ENCODE results near the gene SDR42E1. TPM values are rescaled to one million over a fixed set of nuclear protein-coding genes. Genes with fewer than 3 reads are reported as not detected.

Gene SDR42E1
- total RNA-seq, 1 experiment from 2014 or later = 0.33 TPM

- CTCF ChIA-PET = no interaction called here
- no peaks in the 10 kb centered on the region for H3K36me3 ChIP-seq (ENCODE audit: control insufficient read depth, insufficient read depth, low read length)
- TF ChIP-seq TCF7L2 (IDR thresholded peaks at IDR 0.05; ENCODE audit: low read depth, low read length) (no peak), REST (IDR thresholded peaks at IDR 0.05; ENCODE audit: insufficient read depth in 1 of 2, low read depth in 2 of 2, low read length in 1 of 2) (no peak), SIN3A (IDR thresholded peaks at IDR 0.05; ENCODE audit: borderline replicate concordance, insufficient read depth, low read depth, low read length) (no peak), POLR2AphosphoS5 (IDR thresholded peaks at IDR 0.05; ENCODE audit: low read depth, low read length) (no peak)
- no peaks in the 10 kb centered on the region for H3K4me1 ChIP-seq (ENCODE audit: control insufficient read depth, insufficient read depth, low read length)
- BruUV-seq (replicated peaks) = no TSS peak
- no peaks in the 10 kb centered on the region for H3K9me3 ChIP-seq (ENCODE audit: control insufficient read depth, insufficient read depth, low read depth, low read length)
- in situ Hi-C loops (cut with HindIII; ENCODE audit: low pct_unique_long_range_greater_than_20kb, low sequenced_read_pairs) (no loop called here), intact Hi-C loops (cut with micrococcal nuclease; ENCODE audit: unreplicated experiment) (no loop called here)
- H3K27ac ChIP-seq (ENCODE audit: low read length) = no peak overlapping the region
- ATAC-seq = no peak
- H3K4me3 ChIP-seq (ENCODE audit: low read depth in 2 of 2, low read length in 2 of 2) = no peak overlapping the region
- no peak for DNase-seq (ENCODE audit: low read depth, low spot score)
- POLR2A ChIA-PET = no interaction called here
- H3K27me3 ChIP-seq (ENCODE audit: control insufficient read depth, insufficient read depth, low read length) = peaks cover 2% of the 10 kb centered on the region
These were observed 40.4 kb upstream of the SDR42E1 start for GRCh38 chr16:82051656-82052055.

GRCh38 chr16:82050909-82051357 is 39.7 kb upstream of the SDR42E1 start:
- ChIA-PET POLR2A (no interaction called here), CTCF (no interaction called here)
- no peak overlapping the region for H3K27ac ChIP-seq (ENCODE audit: low read length)
- in situ Hi-C loops (cut with HindIII; ENCODE audit: low pct_unique_long_range_greater_than_20kb, low sequenced_read_pairs) (no loop called here), intact Hi-C loops (cut with micrococcal nuclease; ENCODE audit: unreplicated experiment) (no loop called here)
- BruUV-seq (replicated peaks) = no TSS peak
- H3K27me3 ChIP-seq (ENCODE audit: control insufficient read depth, insufficient read depth, low read length) = peaks cover 2% of the 10 kb centered on the region
- no peaks in the 10 kb centered on the region for H3K4me1 ChIP-seq (ENCODE audit: control insufficient read depth, insufficient read depth, low read length)
- DNase-seq (ENCODE audit: low read depth, low spot score) (no peak), ATAC-seq (no peak)
- no peak for TF ChIP-seq TCF7L2 (IDR thresholded peaks at IDR 0.05; ENCODE audit: low read depth, low read length)
- no peak for TF ChIP-seq SIN3A (IDR thresholded peaks at IDR 0.05; ENCODE audit: borderline replicate concordance, insufficient read depth, low read depth, low read length)
- TF ChIP-seq REST (IDR thresholded peaks at IDR 0.05; ENCODE audit: insufficient read depth in 1 of 2, low read depth in 2 of 2, low read length in 1 of 2) = no peak
- TF ChIP-seq POLR2AphosphoS5 (IDR thresholded peaks at IDR 0.05; ENCODE audit: low read depth, low read length) = no peak
- no peak for TF ChIP-seq CTCF (IDR thresholded peaks at IDR 0.05)
- H3K9me3 ChIP-seq (ENCODE audit: control insufficient read depth, insufficient read depth, low read depth, low read length) = no peaks in the 10 kb centered on the region
- H3K36me3 ChIP-seq (ENCODE audit: control insufficient read depth, insufficient read depth, low read length) = no peaks in the 10 kb centered on the region
- no peak overlapping the region for H3K4me3 ChIP-seq (ENCODE audit: low read depth in 2 of 2, low read length in 2 of 2)

Data from Panc1 (cell line).